Measurements from ENCODE around the gene PIP5K1C.

DNA sequence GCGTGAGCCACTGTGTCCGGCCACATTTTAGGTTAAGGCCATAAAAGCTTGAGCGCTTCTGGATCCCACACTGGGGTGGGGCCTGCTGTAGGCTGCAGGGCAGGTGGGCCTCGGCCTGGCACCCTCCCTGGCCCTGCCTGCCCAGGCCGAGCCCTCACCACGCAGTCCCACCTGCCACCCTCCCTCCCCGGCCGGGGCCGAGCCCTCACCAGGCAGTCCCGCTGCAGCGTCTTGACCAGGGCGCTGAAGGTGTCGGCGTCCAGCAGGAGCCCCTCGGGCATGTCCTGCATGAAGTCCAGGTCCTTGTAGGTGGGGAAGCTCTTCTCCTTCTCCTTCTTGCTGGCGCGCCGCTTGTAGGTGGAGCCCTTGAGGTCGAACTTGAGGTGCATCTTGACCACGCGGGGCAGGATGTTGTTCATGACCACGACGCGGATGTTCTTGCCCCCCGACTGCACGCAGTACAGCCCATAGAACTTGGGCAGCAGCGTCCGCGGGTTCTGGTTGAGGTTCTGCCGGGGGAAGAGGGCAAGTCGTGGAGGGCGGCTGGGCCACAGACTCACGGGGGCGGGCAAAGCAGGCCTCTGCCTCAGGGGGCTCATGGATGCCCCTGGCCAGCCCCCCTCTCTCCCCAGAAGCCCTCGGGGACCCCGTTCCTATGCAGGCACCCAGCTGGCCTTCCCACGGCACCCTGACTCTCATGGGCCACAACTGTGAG, 47.0 kb downstream of the PIP5K1C start:
- TF ChIP-seq, protein P1, sequence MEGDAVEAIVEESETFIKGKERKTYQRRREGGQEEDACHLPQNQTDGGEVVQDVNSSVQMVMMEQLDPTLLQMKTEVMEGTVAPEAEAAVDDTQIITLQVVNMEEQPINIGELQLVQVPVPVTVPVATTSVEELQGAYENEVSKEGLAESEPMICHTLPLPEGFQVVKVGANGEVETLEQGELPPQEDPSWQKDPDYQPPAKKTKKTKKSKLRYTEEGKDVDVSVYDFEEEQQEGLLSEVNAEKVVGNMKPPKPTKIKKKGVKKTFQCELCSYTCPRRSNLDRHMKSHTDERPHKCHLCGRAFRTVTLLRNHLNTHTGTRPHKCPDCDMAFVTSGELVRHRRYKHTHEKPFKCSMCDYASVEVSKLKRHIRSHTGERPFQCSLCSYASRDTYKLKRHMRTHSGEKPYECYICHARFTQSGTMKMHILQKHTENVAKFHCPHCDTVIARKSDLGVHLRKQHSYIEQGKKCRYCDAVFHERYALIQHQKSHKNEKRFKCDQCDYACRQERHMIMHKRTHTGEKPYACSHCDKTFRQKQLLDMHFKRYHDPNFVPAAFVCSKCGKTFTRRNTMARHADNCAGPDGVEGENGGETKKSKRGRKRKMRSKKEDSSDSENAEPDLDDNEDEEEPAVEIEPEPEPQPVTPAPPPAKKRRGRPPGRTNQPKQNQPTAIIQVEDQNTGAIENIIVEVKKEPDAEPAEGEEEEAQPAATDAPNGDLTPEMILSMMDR (IDR thresholded peaks at IDR 0.05; ENCODE audit: borderline replicate concordance, extremely low read depth, low read length, poor library complexity, severe bottlenecking), result no peak
- no peak for TF ChIP-seq EZH2 (IDR thresholded peaks at IDR 0.05; ENCODE audit: borderline replicate concordance, low read depth, low read length, severe bottlenecking)
